Endodermal cell (in vitro differentiated cells): ENCODE data around the gene HOXC11. TPM values are rescaled to one million over a fixed set of nuclear protein-coding genes. Genes with fewer than 3 reads are reported as not detected.

Experiments
- DNase-seq: peaks from one replicate; pipeline ENCODE4 v3.0.0-alpha.2; 2017
- H3K27ac ChIP-seq: 2 replicates; pipeline ENCODE4 v1.5.1; 2013; ENCODE audit warnings: mild to moderate bottlenecking, low read depth, low read length, moderate library complexity
- H3K27me3 ChIP-seq: 2 replicates; pipeline ENCODE4 v1.6.1; 2013; ENCODE audit warnings: mild to moderate bottlenecking, low read length, moderate library complexity; ENCODE audit not compliant: insufficient read depth, control insufficient read depth, poor library complexity, severe bottlenecking
- H3K36me3 ChIP-seq: 2 replicates; pipeline ENCODE4 v1.7.0; 2013; ENCODE audit warnings: mild to moderate bottlenecking, low read length, moderate library complexity; ENCODE audit not compliant: control insufficient read depth, insufficient read depth
- H3K4me1 ChIP-seq: one replicate; pipeline ENCODE4 v1.7.0; 2013; ENCODE audit warnings: low read length; ENCODE audit not compliant: control insufficient read depth, insufficient read depth
- H3K4me3 ChIP-seq: 2 replicates; pipeline ENCODE4 v1.5.1; 2013; ENCODE audit warnings: mild to moderate bottlenecking, low read length, moderate library complexity
- H3K9ac ChIP-seq: 2 replicates; pipeline ENCODE4 v1.6.1; 2013; ENCODE audit warnings: mild to moderate bottlenecking, low read length, moderate library complexity; ENCODE audit not compliant: poor library complexity, severe bottlenecking; ENCODE audit errors: extremely low read depth
- H3K9me3 ChIP-seq: 2 replicates; pipeline ENCODE4 v1.6.1; 2013; ENCODE audit warnings: mild to moderate bottlenecking, low read length, moderate library complexity; ENCODE audit not compliant: control insufficient read depth
- H3K27ac Mint-ChIP-seq: 2 replicates; pipeline ENCODE4 v1.8.0; 2020; ENCODE audit warnings: mixed read lengths
- H3K27me3 Mint-ChIP-seq: 2 replicates; pipeline ENCODE4 v1.8.0; 2021; ENCODE audit warnings: mild to moderate bottlenecking, mixed read lengths; ENCODE audit not compliant: insufficient read depth
- H3K36me3 Mint-ChIP-seq: 2 replicates; pipeline ENCODE4 v1.8.0; 2020; ENCODE audit warnings: low read depth, mixed read lengths
- H3K4me1 Mint-ChIP-seq: 2 replicates; pipeline ENCODE4 v1.8.0; 2020; ENCODE audit warnings: mixed read lengths
- H3K4me3 Mint-ChIP-seq: 2 replicates; pipeline ENCODE4 v1.8.0; 2020; ENCODE audit warnings: mild to moderate bottlenecking, moderate library complexity, mixed read lengths
- H3K9me3 Mint-ChIP-seq: 2 replicates; pipeline ENCODE4 v1.8.0; 2020; ENCODE audit warnings: mild to moderate bottlenecking, mixed read lengths
- WGBS, 2 experiments: methylation state at CpG; one replicate each; pipeline versions ENCODE4 v1.1.5 to v1.1.7; 2013; ENCODE audit warnings: missing lambda C conversion rate in 2 of 2, mixed read lengths in 1 of 2; ENCODE audit not compliant: insufficient coverage in 1 of 2, insufficient read length in 1 of 2; 5-methylcytosine and 5-hydroxymethylcytosine counted together
- total RNA-seq, 2 donors: library from RNA; stranded (reverse); fragmentation: NEBNext Ultra II Directional in 1 of 2; extraction: Animal tissue kit (Norgen Biotek cat#: 25700) in 1 of 2; gene quantifications; 2 replicates in 1 of 2; 3 replicates in 1 of 2; pipeline ENCODE4 v1.2.1, GENCODE V29; 2021
- TF ChIP-seq, protein P1 (sequence below): fragments of 200-600 bp; sonication (generic); conservative IDR thresholded peaks from 2 replicates; pipeline ENCODE4 v1.5.0; 2021; ENCODE audit warnings: antibody characterized with exemption, mild to moderate bottlenecking

Gene HOXC11
- total RNA-seq, 2 donors from 2014 or later = not detected

DNA sequence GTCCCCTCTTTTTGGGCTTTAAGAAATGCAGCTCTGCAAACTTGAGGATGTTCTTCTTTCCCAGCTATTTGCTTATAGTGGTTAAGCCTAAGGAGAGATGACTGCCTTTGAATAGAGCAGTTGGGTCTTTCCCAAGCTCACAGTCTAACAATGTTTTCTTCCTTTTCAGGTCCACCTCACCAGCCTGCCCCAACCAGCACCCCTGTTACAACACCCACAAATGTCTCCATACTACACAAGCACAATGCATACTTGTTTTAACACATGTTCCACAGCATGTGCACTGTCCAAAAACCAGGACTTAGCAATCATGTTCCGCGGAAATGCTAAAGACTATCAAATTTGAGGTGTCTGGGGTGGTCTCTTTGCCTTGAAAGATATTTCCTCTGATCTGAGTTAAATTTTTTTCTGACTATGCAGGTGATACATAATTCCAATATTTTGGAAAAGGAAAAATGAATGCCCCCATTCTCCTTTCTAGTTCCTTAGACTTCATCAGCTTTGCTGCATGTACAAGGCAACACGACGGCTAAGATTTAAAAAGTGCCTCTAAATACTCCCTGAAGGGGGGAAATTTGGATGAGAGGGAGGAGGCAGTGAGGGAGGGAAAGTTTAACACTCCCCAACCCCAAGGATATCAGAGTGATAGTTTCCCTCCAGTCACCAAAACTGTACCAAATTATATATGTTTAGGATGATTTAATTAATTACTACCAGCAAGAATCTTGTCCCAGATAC lies 40.9 kb upstream of the HOXC11 start:
- Histone ChIP-seq H3K9me3 (peaks cover 4% of the 10 kb centered on the region), H3K4me3 (no peak overlapping the region), H3K4me1 (no peaks in the 10 kb centered on the region), H3K36me3 (no peaks in the 10 kb centered on the region), H3K27ac (no peak overlapping the region), H3K9ac (no peak overlapping the region), H3K27me3 (peaks cover 100% of the 10 kb centered on the region)
- Mint-ChIP-seq H3K4me3 (no peak overlapping the region), H3K27ac (no peak overlapping the region), H3K27me3 (peaks cover 100% of the 10 kb centered on the region), H3K36me3 (no peaks in the 10 kb centered on the region), H3K9me3 (peaks cover 4% of the 10 kb centered on the region), H3K4me1 (peaks cover 5% of the 10 kb centered on the region)
- TF ChIP-seq, protein P1, sequence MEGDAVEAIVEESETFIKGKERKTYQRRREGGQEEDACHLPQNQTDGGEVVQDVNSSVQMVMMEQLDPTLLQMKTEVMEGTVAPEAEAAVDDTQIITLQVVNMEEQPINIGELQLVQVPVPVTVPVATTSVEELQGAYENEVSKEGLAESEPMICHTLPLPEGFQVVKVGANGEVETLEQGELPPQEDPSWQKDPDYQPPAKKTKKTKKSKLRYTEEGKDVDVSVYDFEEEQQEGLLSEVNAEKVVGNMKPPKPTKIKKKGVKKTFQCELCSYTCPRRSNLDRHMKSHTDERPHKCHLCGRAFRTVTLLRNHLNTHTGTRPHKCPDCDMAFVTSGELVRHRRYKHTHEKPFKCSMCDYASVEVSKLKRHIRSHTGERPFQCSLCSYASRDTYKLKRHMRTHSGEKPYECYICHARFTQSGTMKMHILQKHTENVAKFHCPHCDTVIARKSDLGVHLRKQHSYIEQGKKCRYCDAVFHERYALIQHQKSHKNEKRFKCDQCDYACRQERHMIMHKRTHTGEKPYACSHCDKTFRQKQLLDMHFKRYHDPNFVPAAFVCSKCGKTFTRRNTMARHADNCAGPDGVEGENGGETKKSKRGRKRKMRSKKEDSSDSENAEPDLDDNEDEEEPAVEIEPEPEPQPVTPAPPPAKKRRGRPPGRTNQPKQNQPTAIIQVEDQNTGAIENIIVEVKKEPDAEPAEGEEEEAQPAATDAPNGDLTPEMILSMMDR = no peak
- DNase-seq = no peak
- 55% methylated on average over 4 of the region's 4 CpGs; no CpG with 5 or more reads in 1 of the 2 experiments for WGBS, 2 experiments

DNA sequence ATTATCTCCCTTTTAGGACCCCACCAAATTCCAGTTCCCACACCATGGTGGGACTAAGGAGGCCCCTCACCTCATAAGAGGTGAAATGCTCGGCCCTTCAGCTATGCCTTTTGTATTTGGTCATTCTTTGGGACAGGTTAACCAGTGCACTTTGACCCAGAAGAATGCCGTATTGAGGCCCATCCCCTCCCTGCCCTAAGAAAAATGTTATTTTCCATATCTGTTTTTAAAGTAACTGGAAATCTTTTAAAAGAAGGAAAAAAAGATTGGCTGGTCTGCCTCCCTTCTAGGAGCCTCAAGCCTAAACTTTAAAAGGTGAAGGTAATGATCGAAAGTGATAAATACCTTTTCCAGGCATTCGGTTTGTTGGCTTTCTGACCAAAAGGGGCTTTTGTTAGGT lies 40.0 kb upstream of the HOXC11 start:
- TF ChIP-seq, protein P1 = no peak
- 66% methylated on average over 3 to 4 of the region's 4 CpGs for WGBS, 2 experiments
- H3K4me3 ChIP-seq = no peak overlapping the region
- H3K36me3 Mint-ChIP-seq = no peaks in the 10 kb centered on the region
- no peak overlapping the region for H3K27ac ChIP-seq
- H3K4me3 Mint-ChIP-seq = no peak overlapping the region
- no peak overlapping the region for H3K27ac Mint-ChIP-seq
- no peak overlapping the region for H3K9ac ChIP-seq
- H3K27me3 Mint-ChIP-seq = peaks cover 100% of the 10 kb centered on the region
- H3K36me3 ChIP-seq = no peaks in the 10 kb centered on the region
- H3K9me3 ChIP-seq = peaks cover 6% of the 10 kb centered on the region
- H3K27me3 ChIP-seq = peaks cover 100% of the 10 kb centered on the region
- no peaks in the 10 kb centered on the region for H3K4me1 ChIP-seq
- peaks cover 5% of the 10 kb centered on the region for H3K4me1 Mint-ChIP-seq
- DNase-seq = no peak
- peaks cover 5% of the 10 kb centered on the region for H3K9me3 Mint-ChIP-seq

DNA sequence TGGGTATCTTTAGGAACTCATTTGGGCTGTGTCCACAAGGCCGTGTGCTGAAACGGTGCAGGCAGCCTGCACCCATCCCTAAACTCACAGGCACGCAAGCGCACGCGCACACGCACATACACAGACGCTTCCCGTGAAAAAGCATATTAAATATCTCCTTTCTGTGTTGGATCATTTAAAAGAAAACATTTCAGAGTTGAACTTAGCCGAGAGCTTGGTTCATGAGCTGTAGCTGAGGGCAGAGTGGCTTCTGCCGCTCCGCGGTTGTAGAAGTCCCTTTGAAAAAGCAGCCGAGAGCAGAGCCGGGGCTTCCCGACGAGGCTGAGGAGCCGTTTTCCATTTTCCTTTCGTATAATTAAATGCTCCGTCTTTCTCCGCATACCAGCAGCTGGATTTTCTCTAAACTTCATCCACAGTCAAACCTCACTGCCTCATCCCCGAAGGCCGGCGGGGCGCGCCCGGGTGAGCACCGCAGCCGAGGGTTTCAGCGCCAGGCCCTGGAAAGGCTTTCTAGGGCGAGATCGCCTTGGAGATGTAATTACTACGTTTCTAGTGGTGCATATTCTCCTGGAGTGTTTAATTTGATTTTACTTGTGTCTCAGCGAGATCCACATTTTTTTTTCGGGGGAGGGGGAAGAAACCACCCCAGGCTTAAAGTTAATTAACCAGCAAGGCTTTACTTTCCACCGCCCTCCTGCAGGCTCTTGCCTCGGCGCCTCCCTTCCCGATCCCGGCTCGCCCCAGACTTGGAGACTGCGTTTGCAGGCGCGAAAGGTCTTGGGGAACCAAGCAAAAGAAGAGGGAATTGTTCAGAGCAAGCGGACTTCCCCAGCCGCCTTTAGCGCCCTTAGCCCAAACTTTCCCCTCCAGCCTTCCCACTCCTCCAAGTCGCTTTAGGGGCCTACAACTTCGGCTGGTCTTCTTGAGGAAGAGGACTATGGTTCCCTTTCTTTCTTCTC lies 37.3 kb upstream of the HOXC11 start:
- peaks cover 100% of the 10 kb centered on the region for H3K27me3 ChIP-seq
- Mint-ChIP-seq H3K4me3 (peak overlapping the region; percentile 12), H3K4me1 (peaks cover 5% of the 10 kb centered on the region), H3K27me3 (peaks cover 99% of the 10 kb centered on the region), H3K36me3 (no peaks in the 10 kb centered on the region), H3K9me3 (peaks cover 13% of the 10 kb centered on the region), H3K27ac (no peak overlapping the region)
- H3K4me1 ChIP-seq = no peaks in the 10 kb centered on the region
- H3K9ac ChIP-seq = no peak overlapping the region
- 19 to 21% methylated on average over 11 to 49 of the region's 49 CpGs for WGBS, 2 experiments
- H3K4me3 ChIP-seq = no peak overlapping the region
- no peak overlapping the region for H3K27ac ChIP-seq
- no peaks in the 10 kb centered on the region for H3K36me3 ChIP-seq
- TF ChIP-seq, protein P1 = no peak
- DNase-seq = peak; percentile 70
- peaks cover 9% of the 10 kb centered on the region for H3K9me3 ChIP-seq
